AG04450 (cell line): ENCODE results near the gene GIPC3. TPM values are rescaled to one million over a fixed set of nuclear protein-coding genes. Genes with fewer than 3 reads are reported as not detected.

Experiments used
- CTCF ChIA-PET: fragments of 300-600, 350-600 bp; formaldehyde crosslinking; extraction: SDS; loops from one replicate; lab custom pipeline; 2022; ENCODE audit warnings: antibody characterized with exemption, inconsistent platforms; lab: Charles Lee
- POLR2A ChIA-PET: fragments of 350-600 bp; formaldehyde crosslinking; extraction: SDS; loops from one replicate; lab custom pipeline; 2021; ENCODE audit warnings: antibody characterized with exemption, inconsistent platforms; lab: Yijun Ruan, JAX
- DNase-seq: peaks from one replicate; pipeline ENCODE4 v3.0.0-alpha.2; 2011; ENCODE audit warnings: low read depth, low spot score
- H3K27ac ChIP-seq: one replicate; pipeline ENCODE4 v1.5.1; 2012; ENCODE audit warnings: low read depth, low read length, control low read depth
- H3K27me3 ChIP-seq: one replicate; pipeline ENCODE4 v1.6.0; 2012; ENCODE audit warnings: low read length; ENCODE audit not compliant: control insufficient read depth, insufficient read depth
- H3K4me3 ChIP-seq: 2 replicates; pipeline ENCODE4 v1.5.1; 2011; ENCODE audit warnings: mild to moderate bottlenecking, low read depth, low read length, control low read depth
- H3K9me3 ChIP-seq: 2 replicates; pipeline ENCODE4 v1.5.1; 2012; ENCODE audit warnings: low read length; ENCODE audit not compliant: control insufficient read depth, insufficient read depth
- CTCF ChIP-seq: IDR thresholded peaks from 2 replicates; pipeline ENCODE4 v1.5.1; 2011; ENCODE audit warnings: low read depth, low read length, control low read depth, inconsistent platforms
- polyA plus RNA-seq: library from polyadenylated mRNA; depleted of rRNA; stranded (reverse); fragments of >200 nt; gene quantifications from 2 replicates; pipeline ENCODE4 v1.2.3, GENCODE V29; 2011

The GIPC3 gene
- polyA plus RNA-seq, 1 experiment = 0.30 TPM

- no peak for TF ChIP-seq CTCF
- Histone ChIP-seq H3K27ac (no peak overlapping the region), H3K4me3 (no peak overlapping the region), H3K9me3 (no peaks in the 10 kb centered on the region; the same call in 1 of the 2 replicates), H3K27me3 (no peaks in the 10 kb centered on the region)
- DNase-seq = no peak
- CTCF ChIA-PET = no interaction called here
- POLR2A ChIA-PET = no interaction called here
Observed at GRCh38 chr19:3636962-3637361, 51.7 kb downstream of the GIPC3 start.

GRCh38 chr19:3637621-3638020 is 52.3 kb downstream of the GIPC3 start:
- Histone ChIP-seq H3K27me3 (no peaks in the 10 kb centered on the region), H3K9me3 (no peaks in the 10 kb centered on the region; the same call in 1 of the 2 replicates), H3K27ac (no peak overlapping the region), H3K4me3 (no peak overlapping the region)
- no peak for TF ChIP-seq CTCF
- DNase-seq = no peak
- POLR2A ChIA-PET = no interaction called here
- CTCF ChIA-PET = no interaction called here

GRCh38 chr19:3638208-3639193 is 53.2 kb downstream of the GIPC3 start:
- ChIA-PET CTCF (no interaction called here), POLR2A (no interaction called here)
- H3K4me3 ChIP-seq = no peak overlapping the region
- H3K27ac ChIP-seq = no peak overlapping the region
- H3K27me3 ChIP-seq = no peaks in the 10 kb centered on the region
- no peaks in the 10 kb centered on the region; the same call in 1 of the 2 replicates for H3K9me3 ChIP-seq
- no peak for DNase-seq
- TF ChIP-seq CTCF = no peak

- Histone ChIP-seq H3K27ac (no peak overlapping the region), H3K9me3 (no peaks in the 10 kb centered on the region; the same call in 1 of the 2 replicates), H3K4me3 (no peak overlapping the region), H3K27me3 (no peaks in the 10 kb centered on the region)
- POLR2A ChIA-PET = no interaction called here
- TF ChIP-seq CTCF = no peak
- no peak for DNase-seq
- CTCF ChIA-PET = interaction anchor here (0.6 kb wide), 1 partner anchor 174 kb away, joined by 3 read pairs; no protein-coding TSS in a partner anchor
Observed at GRCh38 chr19:3639479-3639878, 54.2 kb downstream of the GIPC3 start.
